NB4 (cell line): ENCODE measurements around the gene SH2D6.
"Not testable (repeated sequence)": the region's sequence is repeated elsewhere in the genome, so short reads cannot be mapped to it uniquely, and the experiment has no call there.

Source experiments
- DNase-seq: peaks from one replicate; pipeline ENCODE4 v3.0.0; 2010; ENCODE audit warnings: low read depth
- H3K4me3 ChIP-seq: one replicate; pipeline ENCODE4 v1.5.1; 2011; ENCODE audit warnings: mild to moderate bottlenecking, low read depth, low read length, moderate library complexity
- MYC ChIP-seq: IDR thresholded peaks from 2 replicates; pipeline ENCODE4 v1.6.1; 2011; ENCODE audit warnings: low read depth, low read length
- POLR2A ChIP-seq: IDR thresholded peaks from 2 replicates; pipeline ENCODE4 v1.6.1; 2011; ENCODE audit warnings: mild to moderate bottlenecking; ENCODE audit not compliant: insufficient read length; ENCODE audit errors: extremely low read depth
- TF ChIP-seq, protein P1 (sequence below): IDR thresholded peaks from 2 replicates; pipeline ENCODE4 v1.6.1; 2011; ENCODE audit warnings: low read depth, low read length
- TF ChIP-seq, protein P2 (sequence below): IDR thresholded peaks from one replicate; pipeline ENCODE4 v1.5.1; 2012; ENCODE audit warnings: low read depth, low read length

Gene SH2D6

DNA sequence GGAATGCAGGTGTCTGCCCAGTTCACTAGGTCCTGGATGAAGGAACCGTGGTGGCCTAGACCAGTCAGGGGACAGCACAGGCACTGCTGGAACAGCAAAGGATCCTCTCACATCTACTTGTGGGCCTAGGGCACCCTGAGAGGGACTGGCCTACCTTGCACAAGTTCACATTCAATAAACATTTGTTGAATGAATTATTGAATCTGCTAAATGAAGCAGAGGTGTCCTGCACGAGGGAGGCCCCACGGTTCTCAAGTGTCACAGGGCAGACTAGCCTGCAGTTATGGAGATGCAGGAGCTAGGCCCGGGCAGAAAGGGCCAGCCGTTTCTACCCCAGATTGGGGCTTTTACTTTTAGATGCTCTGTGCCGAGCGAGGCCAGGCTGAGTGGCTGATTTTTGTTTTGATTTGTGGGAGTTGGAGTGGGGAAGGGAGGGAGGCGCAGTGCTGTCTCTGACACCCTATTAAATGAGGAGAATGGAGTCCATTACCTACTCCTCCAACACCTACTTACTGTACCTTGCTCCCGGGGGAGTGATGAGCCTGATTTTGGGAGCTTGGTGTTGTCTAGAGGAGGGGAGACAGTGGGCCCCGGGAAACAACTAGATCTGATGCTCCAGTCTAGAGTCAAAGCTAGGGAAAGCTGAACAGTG is 18.4 kb downstream of the SH2D6 start:
- DNase-seq, result no peak
- TF ChIP-seq, protein P1, sequence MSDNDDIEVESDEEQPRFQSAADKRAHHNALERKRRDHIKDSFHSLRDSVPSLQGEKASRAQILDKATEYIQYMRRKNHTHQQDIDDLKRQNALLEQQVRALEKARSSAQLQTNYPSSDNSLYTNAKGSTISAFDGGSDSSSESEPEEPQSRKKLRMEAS, result no peak
- TF ChIP-seq, protein P2, sequence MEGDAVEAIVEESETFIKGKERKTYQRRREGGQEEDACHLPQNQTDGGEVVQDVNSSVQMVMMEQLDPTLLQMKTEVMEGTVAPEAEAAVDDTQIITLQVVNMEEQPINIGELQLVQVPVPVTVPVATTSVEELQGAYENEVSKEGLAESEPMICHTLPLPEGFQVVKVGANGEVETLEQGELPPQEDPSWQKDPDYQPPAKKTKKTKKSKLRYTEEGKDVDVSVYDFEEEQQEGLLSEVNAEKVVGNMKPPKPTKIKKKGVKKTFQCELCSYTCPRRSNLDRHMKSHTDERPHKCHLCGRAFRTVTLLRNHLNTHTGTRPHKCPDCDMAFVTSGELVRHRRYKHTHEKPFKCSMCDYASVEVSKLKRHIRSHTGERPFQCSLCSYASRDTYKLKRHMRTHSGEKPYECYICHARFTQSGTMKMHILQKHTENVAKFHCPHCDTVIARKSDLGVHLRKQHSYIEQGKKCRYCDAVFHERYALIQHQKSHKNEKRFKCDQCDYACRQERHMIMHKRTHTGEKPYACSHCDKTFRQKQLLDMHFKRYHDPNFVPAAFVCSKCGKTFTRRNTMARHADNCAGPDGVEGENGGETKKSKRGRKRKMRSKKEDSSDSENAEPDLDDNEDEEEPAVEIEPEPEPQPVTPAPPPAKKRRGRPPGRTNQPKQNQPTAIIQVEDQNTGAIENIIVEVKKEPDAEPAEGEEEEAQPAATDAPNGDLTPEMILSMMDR, result no peak
- TF ChIP-seq POLR2A, result no peak
- TF ChIP-seq MYC, result no peak
- H3K4me3 ChIP-seq, result no peak overlapping the region

DNA sequence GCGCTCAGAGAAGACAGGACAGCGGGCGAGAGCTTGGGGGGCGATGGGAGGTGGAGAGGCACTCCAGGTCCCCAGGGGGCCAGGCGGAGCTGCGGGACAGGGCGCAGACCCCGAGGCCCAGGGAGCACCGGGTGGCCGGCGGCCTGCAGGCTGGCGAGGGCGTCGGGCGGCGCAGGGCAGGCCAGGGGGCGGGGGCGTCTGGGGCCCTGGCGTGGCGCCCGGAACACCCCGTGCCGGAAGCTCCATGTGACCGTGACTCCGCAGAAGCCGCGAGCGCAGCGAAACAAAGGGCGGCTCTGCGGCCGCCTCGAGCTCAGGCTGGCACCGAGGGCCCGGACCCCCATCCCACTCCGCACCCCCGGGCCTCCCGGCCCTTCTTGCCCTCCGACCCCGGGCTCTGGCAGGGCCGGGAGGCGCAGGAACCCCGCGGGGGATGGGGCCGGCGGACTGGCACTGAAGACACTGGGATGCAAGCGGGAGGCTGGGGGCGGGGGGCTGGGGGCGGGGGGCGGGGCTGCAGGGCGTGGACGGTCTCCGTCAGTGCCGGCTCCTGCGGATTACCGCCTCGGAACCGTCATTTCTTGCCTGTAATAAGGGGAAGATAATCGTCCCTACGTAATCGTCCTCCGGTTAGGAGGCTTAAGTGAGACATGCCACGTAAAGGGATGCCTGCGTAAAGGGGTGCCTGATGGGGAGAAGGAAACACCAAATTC is 19.1 kb downstream of the SH2D6 start:
- peak overlapping the region; percentile 65 for H3K4me3 ChIP-seq
- TF ChIP-seq, protein P1, result peak; percentile 90
- TF ChIP-seq, protein P2, result no peak
- TF ChIP-seq MYC (peak; percentile 95), POLR2A (peak; percentile 64)
- DNase-seq, result peak; percentile 91

DNA sequence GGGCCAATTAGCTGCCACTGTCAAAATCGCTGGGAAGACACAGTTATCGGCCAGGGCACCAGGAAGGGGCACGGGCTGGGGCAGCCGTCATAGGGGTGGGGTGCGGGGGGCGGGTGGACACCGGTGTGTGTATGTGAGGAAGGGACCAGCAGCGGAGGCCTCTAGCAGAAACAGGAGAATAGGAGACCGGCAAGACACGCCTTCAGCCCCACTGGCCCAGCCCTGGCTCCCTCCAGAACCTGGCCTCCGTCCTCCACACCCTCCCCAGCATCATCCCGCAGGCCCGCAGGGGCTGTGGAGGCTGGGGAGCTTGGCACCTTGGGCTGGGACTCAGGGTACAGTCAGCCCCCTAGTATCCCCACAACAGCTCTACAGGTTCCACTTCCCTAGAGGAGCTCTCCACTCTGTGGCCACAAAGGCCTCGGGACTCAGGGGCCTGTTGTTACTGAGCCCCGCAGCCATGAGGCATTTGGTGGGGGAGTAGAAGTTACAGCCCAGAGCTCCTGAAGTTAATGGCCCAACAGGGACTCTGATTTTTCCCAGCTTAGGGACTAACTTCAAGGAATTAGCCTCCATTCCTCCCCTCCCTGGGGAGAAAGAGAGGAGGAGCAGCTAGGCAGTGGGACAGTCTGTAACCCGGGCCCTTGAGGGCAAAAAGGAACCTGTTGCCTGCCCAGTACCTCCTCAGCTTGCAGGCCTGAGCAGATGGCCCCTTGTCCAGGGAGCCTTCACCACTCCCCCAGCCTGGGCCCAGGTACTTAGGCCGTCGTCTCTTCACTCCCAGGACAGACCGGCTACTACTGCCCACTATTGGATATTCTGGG is 19.9 kb downstream of the SH2D6 start:
- TF ChIP-seq MYC (no peak), POLR2A (peak; percentile 3)
- peak; percentile 69 for DNase-seq
- H3K4me3 ChIP-seq, result peak overlapping the region; percentile 65

DNA sequence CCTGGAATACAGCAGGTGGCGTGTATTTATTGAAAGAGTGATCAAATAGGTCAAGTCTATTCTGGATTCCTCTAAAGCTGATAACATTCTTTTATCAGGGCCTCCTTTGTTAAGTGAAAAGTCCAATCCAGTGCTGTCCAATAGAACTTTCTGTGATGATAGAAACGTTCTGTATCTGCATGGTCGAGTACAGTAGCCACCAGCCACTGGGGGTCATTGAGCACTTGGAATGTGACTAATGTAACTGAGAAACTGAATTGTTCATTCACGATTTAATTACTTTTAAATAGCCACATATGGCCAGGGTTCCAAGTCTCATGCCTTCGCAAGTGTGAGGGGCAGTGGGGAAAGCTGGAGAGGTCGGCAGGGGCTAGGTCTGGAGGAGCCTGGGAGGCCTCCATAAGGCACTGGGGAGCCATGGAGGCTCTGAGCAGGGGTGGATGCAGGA is 20.5 kb downstream of the SH2D6 start:
- no peak for DNase-seq
- TF ChIP-seq, protein P1, result no peak
- TF ChIP-seq, protein P2, result peak; percentile 0
- no peak for TF ChIP-seq MYC
- no peak for TF ChIP-seq POLR2A
- H3K4me3 ChIP-seq, result no peak overlapping the region

DNA sequence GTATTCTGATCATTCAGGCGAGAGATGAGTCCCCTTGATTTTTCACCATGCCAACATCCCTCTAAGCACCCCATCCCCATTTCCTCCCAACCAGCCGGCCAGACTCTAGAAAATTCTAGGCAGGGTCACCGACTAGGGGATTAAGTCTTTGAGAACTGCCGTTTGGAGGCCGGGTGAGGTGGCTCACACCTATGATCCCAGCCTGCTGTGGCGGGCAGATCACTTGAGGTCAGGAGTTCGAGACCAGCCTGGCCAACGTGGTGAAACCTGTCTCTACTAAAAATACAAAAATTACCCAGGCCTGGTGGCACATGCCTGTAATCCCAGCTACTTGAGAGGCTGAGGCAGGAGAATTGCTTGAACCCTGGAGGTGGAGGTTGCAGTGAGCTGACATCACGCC is 21.1 kb downstream of the SH2D6 start:
- DNase-seq, H3K4me3 ChIP-seq: not testable (repeated sequence)

DNA sequence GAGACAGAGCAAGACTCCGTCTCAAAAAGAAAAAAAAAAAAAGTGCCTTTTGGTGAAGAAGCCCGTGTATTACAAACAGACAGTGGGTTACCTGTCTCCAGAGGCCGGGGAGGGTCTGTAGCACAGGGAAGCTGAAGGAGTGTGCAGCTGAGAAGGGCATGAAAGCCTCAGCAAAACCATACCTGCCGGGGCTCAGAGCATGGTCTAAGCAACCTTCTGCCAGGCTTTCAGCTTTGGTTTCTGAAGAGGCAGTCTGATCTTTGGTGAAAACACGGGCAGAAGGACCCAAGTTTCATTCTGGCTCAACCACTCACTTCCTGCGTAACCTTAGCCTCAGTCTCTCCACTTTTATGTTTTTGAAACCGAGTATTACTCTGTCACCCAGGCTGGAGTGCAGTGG is 21.5 kb downstream of the SH2D6 start:
- no peak overlapping the region for H3K4me3 ChIP-seq
- no peak for DNase-seq
- TF ChIP-seq, protein P1, result no peak
- TF ChIP-seq, protein P2, result no peak
- TF ChIP-seq MYC (no peak), POLR2A (no peak)
